ENCODE measurements around the gene ARFGEF3.
"Not testable (repeated sequence)": the region's sequence is repeated elsewhere in the genome, so short reads cannot be mapped to it uniquely, and the experiment has no call there.

ARFGEF3 gene

DNA sequence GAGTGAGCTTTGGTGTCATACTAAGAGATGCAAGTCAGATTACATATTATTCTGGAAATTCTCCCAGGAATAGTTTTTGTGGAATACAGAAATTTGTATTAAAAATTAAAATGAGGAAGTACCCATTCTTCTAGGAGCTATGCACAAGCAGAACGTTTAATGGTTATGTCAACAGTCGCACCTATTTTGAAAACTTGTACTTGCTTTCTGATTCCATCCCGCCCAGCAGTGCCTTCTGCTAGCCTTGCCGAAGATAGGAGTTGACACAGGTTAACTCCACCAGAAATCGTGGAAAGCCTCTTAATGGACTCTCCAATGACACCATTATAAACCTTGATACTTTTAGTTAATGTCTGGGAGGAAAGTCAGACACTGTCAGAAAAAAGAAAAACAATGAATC is 49.9 kb downstream of the ARFGEF3 start:
- DNase-seq (ENCODE audit: low read depth), result no peak

DNA sequence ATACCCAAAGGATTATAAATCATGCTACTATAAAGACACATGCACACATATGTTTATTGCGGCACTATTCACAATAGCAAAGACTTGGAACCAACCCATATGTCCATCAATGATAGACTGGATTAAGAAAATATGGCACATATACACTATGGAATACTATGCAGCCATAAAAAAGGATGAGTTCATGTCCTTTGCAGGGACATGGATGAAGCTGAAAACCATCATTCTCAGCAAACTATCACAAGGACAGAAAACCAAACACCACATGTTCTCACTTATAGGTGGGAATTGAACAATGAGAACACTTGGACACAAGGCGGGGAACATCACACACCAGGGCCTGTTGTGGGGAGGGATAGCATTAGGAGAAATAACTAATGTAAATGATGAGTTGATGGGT is 50.8 kb downstream of the ARFGEF3 start:
- not testable (repeated sequence) for DNase-seq (ENCODE audit: low read depth)

DNA sequence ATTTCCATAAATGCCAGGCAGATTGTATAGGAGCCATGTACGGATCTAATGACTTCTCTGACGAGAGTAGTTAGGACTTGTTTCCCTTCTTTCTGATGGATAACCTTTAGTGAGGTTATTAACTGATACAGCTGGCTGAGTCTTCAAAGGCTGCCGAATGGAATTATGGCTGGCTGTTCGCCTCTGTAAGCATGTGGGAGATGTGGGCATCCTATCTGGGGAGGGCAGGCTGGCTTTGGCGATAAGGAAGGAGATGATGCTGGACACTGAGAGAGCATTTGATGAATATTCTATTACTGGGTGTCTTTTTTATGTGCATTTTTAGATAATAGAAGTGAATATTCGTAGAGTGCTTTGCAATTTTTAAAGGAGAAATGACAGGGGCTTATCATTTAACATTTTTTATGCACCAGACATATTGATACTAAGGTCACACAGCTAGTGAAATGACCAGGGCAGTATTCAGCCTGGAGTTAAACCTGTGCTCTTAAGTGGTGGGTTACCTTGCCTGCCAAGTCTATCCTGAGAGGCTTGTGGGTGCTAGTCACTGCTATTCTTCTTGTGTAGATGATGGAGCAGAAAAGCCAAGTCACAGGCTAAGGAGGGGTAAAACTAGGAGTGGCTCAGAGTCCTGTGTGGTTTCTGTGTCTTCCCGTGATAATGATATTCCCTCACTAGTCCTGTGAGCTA is 53.5 kb downstream of the ARFGEF3 start:
- DNase-seq (ENCODE audit: low read depth), result no peak

DNA sequence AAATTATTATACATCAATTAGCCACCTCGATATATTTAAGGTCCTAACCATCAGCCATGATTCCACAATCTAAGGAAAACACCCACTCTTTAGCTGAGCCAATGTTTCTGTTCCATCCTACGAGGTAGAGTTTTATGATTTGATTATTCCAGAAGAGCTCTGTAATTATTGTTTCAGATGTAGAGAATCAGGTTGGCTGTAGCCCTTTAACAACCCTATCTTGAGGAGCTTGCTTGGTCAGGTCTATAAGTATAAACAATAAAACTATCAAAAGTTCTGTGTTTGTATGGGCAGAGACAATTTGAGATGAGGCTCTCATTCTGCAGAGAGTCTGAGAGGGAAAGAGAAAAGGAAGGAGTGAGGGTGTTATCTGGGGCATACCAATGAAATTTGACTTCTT is 56.7 kb downstream of the ARFGEF3 start, which contains the start of gene PBOV1:
Gene PBOV1, minus strand, starts transcription at position 43 of the 400 bp plus-strand sequence. CDS start 96 bp downstream, outside the sequence.
- no peak for DNase-seq (ENCODE audit: low read depth)

DNA sequence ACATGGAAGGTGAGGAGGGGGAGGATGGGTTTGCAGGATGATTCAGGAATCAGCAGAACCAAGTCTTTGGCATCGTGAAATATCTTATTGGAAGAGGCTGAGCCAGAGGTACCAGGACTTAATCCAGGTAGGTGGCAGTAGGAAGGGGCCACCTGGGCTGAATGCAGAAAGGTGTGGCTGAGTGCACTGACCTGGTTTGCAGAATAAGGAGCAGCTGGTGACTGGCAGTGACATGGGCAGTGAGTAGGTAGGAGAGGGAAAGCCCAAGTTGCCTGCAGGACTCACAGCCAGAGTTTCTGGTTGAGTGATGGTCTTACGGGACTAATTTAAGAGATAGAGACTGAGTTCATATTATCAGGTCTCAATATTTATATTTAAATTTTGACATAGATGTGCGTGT is 57.7 kb downstream of the ARFGEF3 start:
- DNase-seq (ENCODE audit: low read depth), result no peak

DNA sequence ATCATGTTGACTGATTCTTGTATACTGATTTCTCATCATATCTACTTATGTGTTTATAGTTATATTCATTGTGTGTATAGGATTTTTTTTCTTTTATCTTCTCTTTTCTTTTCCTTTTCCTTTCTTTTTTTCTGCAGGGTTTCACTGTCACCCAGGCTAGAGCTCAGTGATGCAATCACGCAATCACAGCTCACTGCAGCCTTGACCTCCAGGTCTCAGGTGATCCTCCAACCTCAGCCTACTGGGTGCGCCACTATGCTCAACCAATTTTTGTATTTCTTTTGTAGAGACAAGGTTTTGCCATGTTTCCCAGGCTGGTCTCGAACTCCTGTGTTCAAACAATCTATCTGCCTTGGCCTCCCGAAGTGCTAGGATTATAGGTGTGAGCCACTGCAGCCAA is 58.2 kb downstream of the ARFGEF3 start:
- DNase-seq (ENCODE audit: low read depth), result no peak

DNA sequence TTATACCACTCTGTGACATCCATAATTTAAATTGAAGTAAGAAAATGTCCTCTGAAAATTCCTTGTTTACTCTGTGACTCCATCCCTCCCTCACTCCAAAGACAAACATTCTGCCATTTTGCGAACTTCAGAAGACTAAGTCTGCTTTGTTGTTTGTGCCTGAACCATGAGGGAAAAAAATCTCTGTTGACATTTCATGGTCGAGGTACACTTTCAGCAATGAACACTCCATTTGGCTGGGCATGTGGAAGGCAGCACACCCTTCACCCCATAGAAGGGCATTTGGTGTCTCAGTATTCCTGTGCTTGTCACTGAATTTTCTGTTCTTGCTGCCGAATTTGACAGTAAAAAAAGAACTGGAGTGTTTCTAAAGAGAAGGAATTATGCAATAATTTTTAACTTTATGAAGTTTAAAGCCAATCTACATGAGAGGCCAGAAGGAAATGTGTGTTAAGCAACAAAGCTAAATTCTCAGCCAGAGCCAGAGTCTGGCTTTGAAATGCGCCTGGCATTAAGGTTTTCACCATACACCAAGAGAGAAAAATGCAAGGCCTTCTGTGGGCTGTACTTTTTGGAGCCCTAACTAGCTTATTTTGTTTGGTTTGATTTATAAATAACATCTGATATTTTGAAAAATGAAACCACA is 61.3 kb downstream of the ARFGEF3 start:
- DNase-seq (ENCODE audit: low read depth), result no peak

DNA sequence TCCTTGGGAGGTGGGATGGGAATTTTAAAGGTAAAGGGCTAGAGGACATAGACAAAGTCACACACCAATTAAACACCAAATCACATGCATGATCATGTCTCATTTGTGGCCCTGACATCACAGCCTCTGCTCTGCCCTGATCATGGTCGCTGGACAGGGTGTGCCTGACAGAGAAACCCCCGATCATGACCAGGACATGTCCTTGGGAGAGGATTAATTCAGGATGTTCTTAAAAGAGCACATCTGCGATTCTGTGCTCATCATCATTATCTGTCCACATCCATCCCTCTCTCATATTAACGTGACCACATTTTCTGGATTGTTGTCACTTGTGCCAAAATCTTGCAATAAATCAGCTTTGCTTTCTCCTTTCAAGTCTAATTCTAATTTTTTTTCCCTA is 64.2 kb downstream of the ARFGEF3 start:
- no peak for DNase-seq (ENCODE audit: low read depth)

DNA sequence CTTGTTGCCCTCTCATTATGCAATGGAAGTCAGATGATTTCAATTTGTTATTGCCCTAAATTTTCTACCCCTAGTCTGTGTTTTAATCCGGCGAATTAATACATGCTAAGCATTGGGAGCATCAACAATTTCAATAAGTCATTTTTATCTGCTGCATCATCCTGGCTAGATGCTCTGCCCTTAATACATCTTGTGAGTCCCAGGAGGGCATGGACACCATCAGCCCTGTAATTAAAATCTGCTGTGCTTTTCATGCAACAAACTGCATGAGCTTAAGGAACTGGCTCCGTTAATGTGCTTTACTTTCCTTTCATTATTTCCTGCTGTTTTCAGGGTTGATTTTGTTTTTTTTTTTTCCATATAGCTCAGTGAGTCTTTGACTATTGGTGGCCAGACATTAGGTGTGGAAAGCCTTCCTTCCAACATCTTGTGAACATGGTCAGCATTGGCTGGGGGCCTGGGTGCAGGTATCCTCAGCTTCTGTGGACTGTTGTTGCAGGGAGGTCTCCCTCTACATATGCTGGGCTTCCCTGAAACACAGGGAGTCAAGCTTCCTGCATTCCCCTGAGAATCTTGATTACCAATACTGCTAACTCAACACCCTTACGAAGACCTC is 65.1 kb downstream of the ARFGEF3 start:
- DNase-seq (ENCODE audit: low read depth), result no peak

DNA sequence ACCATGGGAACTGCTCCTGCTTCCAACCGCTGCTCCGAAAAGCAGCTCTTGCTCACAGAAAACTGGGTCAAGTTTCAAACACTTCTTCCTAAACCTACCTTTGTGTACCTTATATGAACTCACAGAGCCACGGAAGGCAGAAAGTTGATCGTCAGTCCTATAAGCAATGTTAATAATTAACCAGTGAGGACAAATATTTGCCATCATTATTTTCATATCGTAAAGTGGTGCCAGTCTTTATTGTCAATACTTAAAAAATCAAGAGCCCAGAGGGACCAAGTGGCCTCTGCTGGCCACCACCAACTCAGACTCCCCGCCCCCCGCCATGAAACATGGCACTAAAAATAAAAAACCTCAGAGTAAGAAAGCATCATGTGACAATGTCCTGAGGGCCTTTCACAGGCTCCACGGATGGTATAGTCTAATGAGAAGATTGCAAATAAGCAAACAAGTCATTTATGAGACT is 65.6 kb downstream of the ARFGEF3 start:
- DNase-seq (ENCODE audit: low read depth), result no peak

DNA sequence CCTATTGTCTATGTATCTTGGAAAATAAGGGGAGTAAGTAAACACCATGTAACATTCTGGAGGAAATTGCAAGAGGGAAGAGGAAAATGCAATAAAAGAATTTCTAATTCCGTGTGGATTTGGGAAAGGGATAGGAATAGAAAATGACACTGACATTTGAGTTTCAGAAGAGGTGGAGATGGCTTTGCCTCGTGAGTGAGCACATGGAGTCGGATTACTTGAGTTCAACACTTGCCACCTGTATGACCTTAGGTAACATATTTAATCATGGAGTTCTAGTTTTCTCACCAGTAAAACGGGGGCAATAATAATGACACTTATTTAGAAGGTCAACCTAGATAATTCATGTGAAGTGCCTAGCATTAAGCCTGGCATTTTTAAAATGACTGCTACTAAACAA is 67.3 kb downstream of the ARFGEF3 start:
- no peak for DNase-seq (ENCODE audit: low read depth)

DNA sequence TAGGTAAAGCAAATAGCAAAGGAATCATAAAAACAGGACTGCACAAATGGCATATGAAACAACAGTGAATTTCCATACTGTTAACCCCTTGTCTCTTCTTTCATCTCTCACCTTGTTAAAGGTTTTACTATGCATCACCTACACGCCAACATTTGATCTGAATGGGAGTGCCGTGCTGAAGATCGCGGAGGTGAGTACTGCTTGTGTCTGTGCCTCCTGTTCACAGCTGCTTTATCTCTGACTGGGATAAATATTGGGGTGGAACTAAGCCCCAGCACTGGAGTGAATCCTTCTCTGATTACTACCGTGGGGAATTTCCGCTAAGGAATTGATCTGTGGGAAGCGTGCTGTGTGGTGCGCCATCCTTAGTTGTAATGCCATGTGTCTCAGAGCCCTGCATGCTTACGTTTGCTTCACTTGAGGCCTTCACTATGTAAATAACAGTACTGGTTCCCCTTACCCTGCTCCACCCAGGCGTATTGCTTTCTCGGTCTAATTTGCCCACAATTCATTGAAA is 68.0 kb downstream of the ARFGEF3 start:
- DNase-seq (ENCODE audit: low read depth), result no peak

DNA sequence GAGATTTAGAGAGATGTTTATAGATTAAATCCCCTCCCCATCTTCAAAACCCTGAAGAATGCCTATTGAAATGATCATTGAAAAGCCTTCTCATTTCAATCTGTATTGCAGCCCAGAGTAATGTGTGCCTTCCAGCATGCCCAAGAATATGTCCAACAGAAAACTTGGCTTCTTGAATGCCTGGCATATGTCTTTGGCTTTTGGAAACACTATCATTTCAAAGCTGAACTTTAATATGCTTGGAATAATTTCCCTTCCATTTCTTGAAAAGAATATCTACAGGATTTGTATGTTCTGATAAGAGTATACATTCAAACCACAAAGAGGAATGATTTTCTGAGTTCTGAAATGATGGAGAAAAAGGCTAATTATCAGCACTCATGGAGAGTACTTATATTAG is 68.5 kb downstream of the ARFGEF3 start:
- DNase-seq (ENCODE audit: low read depth), result no peak

DNA sequence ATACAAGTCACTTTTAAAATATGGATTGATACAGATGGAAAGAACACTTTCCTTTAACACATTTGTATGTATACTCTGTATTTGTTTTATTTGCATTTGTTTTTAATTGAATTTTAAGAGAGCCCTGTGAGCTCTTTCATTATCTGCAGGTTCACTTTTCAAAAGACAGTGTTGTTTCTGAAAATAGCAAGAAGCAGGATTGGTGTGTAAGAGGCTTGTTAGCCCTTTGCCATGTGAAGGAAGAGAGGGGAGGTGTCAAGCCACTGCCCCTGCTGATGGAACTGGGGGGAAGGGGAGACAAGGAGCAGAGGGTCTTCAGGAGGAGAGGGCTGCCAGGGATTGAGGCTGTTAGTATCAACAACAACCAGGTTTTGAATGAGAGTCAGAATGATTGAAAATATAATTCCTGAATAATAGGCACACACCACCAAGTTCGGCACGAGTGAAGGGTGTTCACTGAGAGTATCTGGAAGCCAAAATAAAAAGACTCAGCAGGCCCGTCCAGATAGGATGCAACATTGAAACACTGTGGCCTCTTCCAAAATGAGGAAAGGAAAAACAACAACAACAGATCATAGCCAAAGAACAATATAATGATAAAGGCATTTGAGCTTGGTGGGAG is 69.1 kb downstream of the ARFGEF3 start:
- DNase-seq (ENCODE audit: low read depth), result no peak

DNA sequence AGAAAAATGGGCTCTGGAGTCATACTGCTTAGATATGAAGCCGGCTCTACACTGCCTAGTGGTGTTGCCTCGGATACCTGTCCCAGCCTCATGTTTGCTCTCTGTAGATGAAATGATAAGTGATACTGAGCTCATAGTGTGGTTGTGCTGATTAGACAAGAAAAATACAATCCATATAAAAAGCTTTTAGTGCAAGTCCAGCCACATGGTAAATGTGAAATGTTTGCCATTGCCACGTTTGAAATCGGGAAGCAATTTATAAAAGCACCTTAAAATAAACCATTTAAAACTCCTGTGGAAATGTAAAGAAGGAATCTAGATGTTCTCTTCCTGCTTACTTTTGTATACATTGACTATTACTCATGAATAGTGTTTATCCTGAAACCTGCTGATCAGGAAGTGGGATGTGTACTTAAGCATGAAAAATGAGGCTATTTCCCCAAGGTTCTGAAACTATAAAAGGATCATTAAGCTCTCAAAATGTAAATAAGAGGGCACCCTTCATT is 69.7 kb downstream of the ARFGEF3 start:
- DNase-seq (ENCODE audit: low read depth), result no peak

DNA sequence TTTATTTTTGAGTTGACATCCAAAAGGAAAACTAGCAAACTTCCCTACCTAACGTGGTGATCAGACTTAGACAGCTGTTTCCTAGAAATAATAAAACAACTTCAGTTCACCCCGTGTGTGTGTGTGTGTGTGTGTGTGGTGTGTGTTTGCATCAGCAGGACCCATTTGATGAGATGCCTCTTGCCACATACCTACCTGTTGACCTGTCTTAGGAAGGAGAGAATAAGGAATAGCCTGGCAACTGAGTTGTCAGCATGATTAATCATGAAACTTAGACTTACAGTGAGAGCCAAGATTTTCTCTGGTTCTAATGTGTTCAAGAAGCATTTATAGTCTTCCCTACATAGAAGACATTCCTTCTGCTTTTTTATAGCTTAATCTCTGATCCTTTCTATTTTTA is 72.6 kb downstream of the ARFGEF3 start:
- no peak for DNase-seq (ENCODE audit: low read depth)

DNA sequence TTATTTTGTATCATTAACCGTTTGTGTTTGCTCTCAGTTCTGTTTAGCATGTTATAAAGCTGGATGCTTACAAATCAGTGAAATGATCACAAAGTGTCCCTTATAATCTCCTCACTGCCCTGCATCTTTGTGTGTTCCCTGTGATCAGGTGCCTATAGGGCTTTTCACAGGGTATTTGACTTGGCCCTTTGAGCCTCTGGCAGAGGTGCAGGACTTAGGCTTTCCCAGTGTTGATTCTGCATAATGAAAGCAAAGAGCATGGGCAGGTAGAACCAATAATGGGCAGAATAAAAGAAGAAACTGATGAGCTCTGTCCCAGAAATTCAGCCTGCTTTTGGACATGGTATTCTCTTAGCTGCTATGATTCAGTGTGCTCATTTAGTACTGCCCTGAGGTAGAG is 73.5 kb downstream of the ARFGEF3 start:
- DNase-seq (ENCODE audit: low read depth), result no peak

DNA sequence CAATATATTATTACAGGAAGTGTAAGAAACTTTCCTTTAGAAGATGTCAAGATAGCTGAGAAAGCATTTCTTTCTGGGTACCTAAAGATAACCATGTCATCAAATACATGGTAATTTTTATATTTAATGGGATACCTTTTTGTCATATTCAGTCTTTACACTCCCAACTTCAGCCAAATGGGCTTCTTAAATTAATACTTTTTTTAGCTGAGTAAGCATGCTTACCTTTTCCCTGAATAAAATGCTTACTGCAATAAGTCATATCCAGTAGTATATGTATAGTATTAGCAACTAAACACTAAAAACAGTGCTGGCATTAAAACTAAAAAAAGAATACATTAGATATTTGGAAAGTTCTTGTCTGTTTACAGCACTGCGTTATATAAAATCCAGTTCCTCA is 74.0 kb downstream of the ARFGEF3 start:
- no peak for DNase-seq (ENCODE audit: low read depth)

DNA sequence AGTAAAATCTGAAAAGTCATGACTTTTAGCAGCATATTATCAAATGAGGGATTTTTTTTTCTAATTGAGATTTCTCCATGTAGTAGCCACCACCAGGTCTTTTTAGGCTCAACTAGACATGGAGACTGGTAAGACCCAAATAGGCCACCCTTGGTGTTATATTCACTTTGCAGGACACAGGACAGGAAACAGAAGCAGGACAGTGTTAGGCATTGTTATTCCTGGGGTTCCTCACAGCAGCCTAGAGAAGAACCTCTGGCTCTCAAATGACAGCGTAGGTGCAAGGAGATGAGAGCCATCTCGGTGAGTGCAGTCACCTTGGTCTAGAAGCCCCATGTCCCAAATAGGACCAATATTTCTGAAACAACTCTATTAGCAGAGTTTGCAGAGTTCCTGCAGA is 75.7 kb downstream of the ARFGEF3 start:
- DNase-seq (ENCODE audit: low read depth), result no peak

DNA sequence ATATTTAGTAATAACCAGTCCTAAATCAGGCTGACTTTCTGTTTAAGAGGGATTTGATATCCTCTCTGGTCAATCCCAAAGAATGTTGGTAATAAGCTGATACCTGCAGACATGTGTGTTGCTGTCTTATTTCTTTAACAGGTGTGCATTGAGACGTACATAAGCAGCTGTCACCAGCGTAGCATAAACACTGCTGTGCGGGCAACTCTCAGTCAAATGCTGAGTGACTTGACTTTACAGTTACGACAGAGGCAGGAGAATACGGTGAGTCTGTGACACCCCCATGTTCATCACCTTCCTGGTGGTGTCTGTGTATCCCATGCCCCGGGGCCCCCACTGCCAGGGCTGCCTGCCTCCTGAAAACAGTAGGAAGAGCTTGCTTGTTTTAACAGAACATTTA is 76.6 kb downstream of the ARFGEF3 start:
- no peak for DNase-seq (ENCODE audit: low read depth)

DNA sequence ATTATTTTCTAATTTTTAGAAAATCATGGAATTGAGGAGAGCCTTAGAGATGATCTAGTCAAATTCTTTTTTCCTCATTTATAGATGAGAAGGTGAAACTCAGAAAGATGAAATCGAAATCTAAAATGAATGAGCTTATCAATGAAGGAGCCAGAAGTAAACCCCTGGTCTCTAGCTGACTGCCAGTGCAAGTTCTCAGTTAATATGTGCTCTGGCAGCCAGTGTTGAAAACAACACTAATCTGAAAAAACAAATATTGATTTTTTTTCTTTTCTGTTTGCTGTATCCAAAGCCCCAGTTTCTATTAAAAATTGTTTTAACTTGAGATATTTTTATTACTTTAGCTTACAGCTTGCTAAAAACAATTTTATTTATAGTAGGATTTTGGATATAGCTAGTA is 78.0 kb downstream of the ARFGEF3 start:
- DNase-seq (ENCODE audit: low read depth), result no peak

DNA sequence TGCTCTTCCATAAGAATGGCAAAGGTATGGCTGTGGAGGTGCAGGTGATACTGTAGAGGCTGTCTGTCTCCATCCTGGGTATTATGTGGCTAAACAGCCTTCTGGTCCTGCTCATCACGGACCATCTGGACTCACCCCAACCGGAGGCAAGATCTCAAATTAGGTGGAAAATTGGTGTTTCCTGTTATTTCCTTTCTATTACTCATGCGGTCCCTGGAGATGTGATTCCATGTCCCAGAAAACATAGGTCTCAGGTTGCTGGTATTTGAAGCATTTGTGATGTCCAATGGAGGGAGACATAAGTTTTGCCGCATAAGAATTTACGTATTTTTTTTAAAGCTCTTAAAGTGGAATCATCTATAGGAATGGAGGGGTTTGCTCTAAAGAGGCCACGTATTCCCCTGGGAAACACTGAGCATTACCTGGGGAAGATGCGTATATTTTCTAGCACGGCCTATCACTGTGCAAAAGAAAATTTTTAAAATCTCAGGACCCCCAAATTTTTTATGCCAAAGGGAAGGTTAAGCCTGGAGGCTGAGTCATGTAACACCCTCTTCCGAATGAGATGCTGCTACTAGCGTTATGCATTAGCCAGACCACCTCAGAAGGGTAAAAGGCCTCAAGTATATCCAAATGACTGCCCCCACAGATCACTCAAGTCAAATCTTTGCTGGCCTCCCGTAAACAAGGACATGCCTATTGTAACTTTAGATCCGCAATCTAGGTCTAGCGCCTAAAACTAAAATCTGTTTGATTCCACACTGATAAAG is 78.9 kb downstream of the ARFGEF3 start:
- no peak for DNase-seq (ENCODE audit: low read depth)
